AML-193 (cell line): ENCODE measurements around the gene ELN.

Source experiments
- DNase-seq, 2 experiments: peaks; one replicate each; lab custom pipeline; 2025; lab: John Stamatoyannopoulos, UW

The ELN gene

DNA sequence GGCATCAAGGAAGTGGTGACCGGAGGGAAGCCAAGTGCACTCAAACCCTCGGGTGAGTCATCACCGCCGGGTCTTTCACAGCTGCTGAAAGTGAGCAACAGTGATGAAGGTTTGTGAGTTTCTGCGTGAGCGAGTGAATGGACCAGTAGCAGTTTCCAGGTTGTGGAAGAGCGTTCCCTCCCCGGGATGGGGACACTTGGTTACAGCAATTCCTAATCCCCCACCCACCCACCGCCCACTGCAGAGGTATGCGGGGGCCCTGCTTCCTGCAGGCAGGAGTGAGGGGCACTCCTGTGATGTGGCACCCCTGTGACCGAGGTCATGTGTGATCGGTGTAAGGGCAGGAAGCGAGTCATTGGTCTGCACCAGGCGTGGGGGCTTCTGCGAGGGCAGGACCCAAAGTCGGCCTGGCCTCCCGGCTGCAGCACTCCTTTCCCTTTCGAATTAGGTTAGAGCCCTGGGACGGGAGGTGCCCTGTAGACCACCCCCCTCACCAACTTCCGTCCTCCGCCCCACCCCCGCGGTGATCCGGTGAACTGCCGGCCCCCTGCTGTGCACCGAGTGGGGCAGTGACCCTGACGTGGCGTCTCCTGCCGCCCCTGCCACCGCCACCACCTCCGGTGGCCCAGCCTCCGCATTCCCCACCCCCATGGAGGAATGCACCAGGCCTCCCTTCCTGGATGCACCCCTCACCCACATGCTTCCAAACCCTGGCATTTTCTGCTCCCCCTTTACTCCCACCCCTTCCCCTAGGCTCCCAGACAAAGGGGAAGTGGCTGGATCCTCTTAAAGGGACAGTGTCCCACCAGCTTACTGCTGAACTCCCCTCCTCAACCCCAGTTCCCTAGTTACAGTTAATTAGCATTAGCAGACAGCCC lies 66.5 kb downstream of the ELN start:
- peak; percentile 82 for DNase-seq

DNA sequence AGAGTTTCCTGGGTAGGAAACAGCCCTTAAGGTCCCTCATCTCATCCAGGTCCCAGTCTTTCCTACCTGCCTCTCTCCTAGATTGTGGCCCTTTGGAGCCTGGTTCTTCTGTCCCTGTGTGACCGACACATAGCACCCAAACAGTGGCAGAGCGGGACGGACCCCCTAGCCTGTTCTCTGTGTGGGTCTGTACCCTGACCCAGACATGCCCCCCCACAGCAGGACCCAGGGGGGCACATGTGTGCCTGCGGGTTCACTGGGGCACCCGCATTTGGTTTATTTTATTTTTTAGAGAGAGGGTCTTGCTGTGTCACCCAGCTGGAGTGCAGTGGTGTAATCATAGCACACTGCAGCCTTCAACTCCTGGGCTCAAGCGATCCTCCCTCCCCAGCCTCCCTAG lies 67.2 kb downstream of the ELN start:
- DNase-seq, result no peak

DNA sequence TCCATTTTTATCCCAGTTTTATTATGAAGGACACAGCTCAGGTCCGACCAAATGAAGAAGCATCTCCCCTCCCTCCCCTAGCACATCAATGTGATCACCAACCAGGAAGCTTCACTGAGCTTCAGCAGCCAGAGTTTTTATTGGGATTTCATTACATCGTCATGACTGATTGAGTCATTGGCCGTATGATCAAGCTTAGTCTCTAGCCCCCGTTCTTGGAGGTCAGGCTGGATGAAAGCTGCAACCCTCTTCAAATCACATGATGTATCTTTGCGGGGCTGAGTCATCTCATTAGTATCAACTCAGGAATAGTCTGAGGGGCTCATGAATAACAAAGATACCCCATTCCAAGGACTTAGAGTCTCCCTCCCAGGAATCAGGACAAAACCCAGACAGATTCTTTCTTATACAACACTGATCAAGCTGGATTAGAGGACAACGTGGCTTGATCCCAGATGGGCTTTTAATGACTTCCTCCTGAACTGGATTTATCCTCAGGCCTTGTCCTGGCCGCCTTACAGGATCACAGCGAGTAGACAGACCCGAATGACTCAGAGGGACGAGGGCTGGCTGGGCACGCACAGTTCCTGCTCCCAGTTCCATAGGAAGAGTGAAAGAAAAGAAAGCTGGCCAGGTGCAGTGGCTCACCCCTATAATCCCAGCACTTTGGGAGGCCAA lies 70.1 kb downstream of the ELN start:
- DNase-seq, result no peak

DNA sequence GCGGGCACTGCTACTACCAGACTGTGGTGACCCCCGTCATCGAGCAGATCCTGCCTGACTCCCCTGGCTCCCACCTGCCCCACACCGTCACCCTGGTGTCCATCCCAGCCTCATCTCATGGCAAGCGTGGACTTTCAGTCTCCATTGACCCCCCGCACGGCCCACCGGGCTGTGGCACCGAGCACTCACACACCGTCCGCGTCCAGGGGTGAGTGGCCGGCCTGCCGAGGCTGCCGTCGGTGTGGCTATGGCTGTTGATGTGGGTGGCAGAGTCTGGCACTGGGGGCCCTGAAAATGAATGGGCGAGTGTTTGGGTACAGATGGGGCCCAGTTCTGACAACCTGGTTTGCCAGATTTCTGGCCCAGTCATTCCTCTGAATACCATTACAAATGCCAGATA lies 71.1 kb downstream of the ELN start:
- DNase-seq, result no peak

DNA sequence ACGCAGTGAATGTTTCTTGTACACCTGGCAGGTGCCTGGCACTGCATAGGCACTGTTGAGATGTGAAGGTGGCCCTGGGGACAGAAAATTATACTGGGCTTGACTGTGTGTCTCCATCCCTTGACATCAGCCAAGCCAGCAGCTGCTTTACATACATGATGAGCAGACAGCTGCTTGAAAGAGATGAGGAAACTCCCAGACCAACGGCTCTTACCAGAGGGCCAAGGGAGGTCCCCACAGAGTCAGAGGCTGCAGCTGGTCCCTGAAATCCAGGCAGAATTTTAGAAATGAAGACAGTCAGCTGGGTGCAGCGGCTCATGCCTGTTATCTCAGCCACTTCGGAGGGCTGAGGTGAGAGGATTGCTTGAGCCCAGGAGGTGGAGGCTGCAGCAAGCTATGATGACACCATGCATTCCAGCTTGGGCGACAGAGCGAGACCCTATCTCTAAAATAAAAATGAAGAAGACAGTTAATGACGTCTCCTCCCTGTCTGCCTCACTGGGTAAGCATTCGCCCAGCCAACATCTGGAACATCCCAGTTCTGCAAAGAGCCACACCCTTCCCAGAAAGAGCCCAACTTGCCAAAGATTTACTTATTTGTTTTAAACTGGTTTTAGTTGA lies 73.2 kb downstream of the ELN start:
- no peak for DNase-seq

DNA sequence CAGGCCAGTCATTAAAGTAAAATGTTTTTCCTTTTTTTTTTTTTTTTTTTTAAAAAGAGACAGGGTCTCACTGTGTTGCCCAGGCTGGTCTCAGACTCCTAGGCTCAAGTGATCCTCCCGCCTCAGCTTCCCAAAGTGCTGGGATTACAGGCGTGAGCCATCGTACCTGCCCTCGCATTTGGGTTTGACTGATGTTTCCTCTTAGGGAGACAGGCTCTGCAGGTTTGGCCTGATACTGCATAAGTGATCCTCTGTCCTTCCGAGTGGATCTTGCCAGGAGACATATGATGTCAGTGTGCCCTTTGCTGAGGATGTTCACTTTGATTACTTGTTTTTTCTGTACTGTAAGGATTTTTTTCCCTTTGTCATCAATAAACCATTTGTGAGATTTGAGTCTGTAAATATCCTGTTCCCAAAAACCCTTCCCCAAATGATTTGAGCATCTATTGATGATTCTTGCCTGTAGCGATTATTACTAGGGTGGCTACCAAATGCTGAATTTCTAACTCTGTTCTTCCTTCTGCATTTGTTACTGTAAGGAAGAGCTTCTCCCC lies 75.3 kb downstream of the ELN start:
- DNase-seq, result no peak

DNA sequence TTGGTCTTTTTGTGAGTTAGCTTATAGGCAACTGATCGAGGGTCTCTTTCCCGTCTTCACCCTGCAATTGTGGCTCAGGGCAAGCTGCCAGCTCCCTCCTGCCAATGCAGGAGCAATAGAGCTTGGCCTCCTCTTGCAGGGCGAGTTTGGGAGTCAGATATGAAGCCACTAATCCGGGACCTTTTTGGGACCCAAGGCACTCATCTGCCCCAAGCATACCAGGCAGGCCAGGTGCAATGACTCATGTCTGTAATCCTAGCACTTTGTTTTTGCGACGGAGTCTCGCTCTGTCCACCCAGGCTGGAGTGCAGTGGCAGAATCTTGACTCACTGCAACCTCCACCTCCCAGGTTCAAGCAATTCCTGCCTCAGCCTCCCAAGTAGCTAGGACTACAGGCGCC lies 76.7 kb downstream of the ELN start:
- no peak for DNase-seq

DNA sequence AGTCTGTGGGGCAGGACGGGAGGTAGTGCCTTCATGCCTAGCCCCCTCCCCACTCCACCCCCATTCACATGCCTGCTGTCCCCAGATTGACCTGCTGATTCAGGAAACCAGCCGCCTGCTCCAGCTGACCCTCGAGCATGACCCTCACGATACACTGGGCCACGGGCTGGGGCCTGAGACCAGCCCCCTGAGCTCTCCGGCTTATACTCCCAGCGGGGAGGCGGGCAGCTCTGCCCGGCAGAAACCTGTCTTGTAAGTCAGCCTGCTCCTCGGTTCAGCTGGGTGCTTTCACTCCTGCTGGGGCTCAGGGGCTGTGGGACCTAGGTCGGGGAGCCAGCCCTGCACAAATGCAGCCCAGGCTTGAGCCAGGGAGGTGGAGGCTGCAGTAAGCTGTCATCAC lies 78.0 kb downstream of the ELN start:
- DNase-seq, result no peak

DNA sequence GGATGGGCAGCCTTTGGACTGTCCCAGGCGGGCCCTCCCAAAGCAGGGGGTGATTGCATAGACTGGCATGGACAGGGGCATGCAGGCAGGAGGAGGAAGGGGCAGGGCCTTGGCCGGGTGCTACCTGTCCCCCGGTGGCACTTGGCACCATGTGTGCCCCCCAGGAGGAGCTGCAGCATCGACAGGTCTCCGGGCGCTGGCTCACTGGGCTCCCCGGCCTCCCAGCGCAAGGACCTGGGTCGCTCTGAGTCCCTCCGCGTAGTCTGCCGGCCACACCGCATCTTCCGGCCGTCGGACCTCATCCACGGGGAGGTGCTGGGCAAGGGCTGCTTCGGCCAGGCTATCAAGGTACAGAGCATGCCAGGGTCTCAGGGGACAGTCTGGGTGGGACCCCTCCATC lies 78.9 kb downstream of the ELN start:
- DNase-seq, result no peak

DNA sequence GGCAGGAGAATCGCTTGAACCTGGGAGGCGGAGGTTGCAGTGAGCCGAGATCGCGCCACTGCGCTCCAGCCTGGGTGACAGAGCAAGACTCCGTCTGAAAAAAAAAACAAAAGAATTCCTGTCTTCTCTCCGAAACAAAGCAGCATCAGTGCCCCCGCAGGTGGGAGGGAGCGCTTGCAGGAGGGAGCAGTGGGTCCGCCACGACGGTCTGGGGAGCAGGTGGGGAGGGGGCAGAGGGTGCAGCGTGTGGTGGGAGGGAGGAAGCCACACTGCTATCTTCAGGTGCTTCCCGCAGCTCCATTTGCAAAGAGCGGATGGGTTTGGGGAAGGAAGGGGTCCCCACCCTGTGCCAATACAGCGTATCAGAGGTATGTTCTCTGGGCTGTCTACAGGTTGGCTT lies 87.4 kb downstream of the ELN start:
- DNase-seq, result no peak

DNA sequence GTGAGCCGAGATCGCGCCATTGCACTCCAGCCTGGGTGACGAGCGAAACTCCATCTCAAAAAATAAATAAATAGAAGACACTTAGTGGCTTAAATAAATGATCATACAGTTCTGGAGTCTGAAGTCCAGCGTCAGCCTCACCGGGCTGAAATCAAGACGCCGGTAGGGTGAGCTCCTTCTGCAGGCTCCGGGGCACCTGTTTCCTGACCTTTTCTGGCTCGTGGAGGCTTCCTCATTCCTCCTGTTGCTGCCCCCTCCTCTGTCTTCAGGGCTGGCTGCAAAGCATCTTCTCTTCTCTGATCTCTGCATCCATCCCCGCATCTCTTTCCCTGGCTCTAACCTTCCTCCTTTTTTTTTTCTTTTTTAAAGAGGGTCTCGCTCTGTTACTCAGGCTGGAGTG lies 88.4 kb downstream of the ELN start:
- DNase-seq, result no peak
